GM21717 (cell line): ENCODE results near the gene PEAR1.

Source experiments
- ATAC-seq: cut with Tn5 transposase; IDR thresholded peaks from one replicate; pipeline ENCODE4 v1.9.1; 2021; ENCODE audit warnings: mild to moderate bottlenecking, moderate library complexity; ENCODE audit not compliant: unreplicated experiment

Gene PEAR1

DNA sequence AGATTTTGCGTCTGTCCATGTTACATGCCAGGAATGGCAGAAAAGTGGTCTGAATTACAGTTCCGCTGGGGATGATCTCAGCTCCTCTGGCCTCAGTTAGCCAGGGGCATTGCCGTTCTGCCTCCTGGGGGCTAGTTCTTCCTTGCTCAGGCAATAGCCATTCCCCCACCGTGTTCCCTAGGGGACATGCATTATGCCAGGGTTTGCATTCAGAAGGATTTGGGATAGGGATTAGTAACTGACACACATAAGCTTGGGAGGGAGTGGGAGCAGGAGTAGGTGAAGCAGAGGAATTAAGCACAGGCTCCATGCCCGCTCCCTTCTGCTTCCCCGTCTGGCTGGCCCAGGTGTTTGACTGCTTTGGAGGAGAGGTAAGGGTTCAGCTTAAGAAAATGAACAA lies 39.6 kb downstream of the PEAR1 start:
- ATAC-seq = no peak

- ATAC-seq = no peak
Measured at GRCh38 chr1:156935505-156936128, 42.1 kb downstream of the PEAR1 start.

GRCh38 chr1:156936191-156936590 lies 42.7 kb downstream of the PEAR1 start:
- no peak for ATAC-seq

GRCh38 chr1:156936721-156937220 lies 43.3 kb downstream of the PEAR1 start:
- ATAC-seq = no peak

DNA sequence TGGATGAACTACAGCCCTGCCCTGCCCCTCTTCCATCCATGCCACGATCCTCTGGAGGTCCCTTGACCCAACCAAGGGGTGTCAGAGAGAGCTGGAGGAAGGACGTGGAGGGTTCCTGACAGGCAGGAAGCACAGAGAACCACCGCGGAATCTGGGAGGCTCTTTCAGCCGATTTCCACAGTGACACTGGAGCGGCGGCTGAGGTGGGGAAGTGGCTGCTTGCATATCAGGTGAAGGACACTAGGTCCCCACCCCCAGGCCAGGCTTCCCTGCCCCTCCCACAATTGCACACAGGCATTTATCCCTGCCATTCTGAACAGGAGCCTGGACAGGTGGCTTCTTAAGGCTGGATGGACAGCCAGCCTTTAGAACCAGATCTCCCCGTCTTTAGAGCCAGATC lies 44.4 kb downstream of the PEAR1 start:
- no peak for ATAC-seq

- ATAC-seq = no peak
Measured at GRCh38 chr1:156938813-156939212, 45.3 kb downstream of the PEAR1 start.

- no peak for ATAC-seq
Measured at GRCh38 chr1:156939786-156940334, 46.3 kb downstream of the PEAR1 start.

GRCh38 chr1:156941675-156942074 lies 48.2 kb downstream of the PEAR1 start:
- no peak for ATAC-seq

DNA sequence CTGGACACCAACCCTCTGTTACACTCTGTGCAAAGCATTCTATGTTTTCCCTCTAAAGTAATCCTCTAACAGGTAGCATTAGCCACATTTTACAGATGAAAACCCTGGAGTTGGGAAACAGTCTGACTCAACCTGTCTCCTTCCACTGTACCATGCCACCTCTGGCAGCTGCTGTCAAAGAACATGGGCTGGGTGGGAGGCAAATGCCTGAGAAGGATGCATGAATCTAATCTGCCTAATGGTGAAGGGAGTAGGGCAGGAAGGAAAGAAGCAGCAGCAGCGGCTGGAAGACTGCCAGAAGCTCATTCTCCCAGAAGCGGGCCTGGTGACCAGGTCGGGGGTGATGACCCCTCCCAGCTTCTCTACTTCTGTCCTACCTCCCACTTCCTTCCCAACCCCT lies 48.7 kb downstream of the PEAR1 start:
- ATAC-seq = no peak

DNA sequence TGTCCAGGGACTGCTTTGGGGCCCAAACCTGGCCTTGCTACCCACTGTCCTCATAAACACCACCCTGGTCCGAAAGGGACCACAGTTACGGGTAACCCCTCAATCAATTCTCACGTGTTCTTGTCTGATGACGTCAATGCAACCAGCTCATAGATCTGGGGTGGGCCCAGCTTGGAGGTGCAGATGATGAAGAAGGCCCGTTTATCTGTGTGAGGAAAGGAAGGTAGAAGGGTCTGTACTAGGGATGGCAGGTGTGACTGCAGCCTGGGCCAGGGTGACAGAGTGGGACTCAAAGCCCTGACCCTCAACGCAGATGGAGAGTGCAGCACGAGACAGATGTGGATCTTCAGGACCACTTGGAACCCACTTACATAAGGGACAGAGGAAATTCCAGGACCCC lies 49.1 kb downstream of the PEAR1 start:
- no peak for ATAC-seq

- ATAC-seq = no peak
Measured at GRCh38 chr1:156943756-156944155, 50.2 kb downstream of the PEAR1 start.

- ATAC-seq = no peak
Measured at GRCh38 chr1:156944268-156944667, 50.8 kb downstream of the PEAR1 start.

DNA sequence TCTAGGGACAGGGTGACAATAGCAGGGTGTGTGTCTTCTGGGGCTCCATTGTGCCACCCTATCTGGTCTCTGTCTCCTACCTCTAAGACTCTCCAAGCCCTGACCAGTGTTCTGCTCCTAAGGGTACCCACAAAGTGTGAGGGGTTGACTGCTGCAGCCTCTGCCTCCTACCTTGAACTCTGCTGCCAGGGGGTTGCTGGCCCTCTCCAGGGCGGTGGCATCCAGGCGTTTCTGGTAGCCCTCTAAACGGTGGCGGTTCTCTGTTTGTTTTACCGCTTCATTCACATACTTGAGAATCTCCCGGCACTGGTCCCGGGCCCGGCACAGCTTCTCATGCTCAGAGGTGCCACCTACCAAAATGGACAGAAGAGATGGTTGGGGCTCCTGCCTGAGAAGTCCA lies 51.3 kb downstream of the PEAR1 start:
- no peak for ATAC-seq

GRCh38 chr1:156945881-156946661 lies 52.6 kb downstream of the PEAR1 start:
- no peak for ATAC-seq

GRCh38 chr1:156947127-156947526 lies 53.6 kb downstream of the PEAR1 start:
- no peak for ATAC-seq

- no peak for ATAC-seq
Measured at GRCh38 chr1:156947818-156948525, 54.5 kb downstream of the PEAR1 start.

GRCh38 chr1:156948708-156949107 lies 55.2 kb downstream of the PEAR1 start:
- ATAC-seq = no peak

GRCh38 chr1:156949127-156949526 lies 55.6 kb downstream of the PEAR1 start:
- ATAC-seq = no peak

DNA sequence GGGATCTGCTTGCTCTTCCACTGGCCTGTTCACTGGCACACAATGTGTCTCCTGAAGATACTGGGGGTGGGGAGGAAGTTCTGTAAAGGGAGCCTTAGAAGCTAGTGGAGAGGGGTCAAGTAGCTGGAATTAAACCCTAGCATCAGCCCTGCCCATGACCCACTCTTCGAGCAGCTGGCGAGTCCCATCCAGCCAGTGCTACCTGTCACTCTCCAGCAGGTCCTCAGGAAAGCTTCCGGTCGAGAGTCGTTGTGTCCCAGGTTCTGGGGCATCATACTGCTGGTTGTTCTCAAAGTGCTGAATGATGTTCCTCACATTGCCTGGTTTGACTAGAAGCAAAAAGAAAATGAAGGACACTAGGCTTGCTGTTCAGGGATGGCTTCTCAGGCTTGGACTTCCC lies 57.9 kb downstream of the PEAR1 start:
- no peak for ATAC-seq

DNA sequence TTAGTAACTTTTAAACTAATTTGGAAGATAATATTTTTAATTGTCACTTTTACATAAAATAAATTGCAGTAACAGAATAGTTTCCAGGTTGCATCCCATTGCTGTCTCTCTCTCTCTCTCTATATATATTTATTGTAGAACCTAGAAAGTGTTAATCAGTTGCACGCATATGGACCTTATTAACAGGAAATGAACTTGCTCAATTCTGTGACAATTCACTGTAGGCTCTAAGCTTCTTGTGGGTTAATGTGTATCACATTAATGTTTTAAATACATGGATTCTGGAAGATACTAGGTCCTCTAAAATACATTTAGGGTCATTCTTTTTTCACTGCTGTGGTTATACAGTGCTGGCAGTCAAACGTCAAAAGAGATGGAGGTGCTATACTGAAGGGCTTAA lies 60.1 kb downstream of the PEAR1 start:
- no peak for ATAC-seq

DNA sequence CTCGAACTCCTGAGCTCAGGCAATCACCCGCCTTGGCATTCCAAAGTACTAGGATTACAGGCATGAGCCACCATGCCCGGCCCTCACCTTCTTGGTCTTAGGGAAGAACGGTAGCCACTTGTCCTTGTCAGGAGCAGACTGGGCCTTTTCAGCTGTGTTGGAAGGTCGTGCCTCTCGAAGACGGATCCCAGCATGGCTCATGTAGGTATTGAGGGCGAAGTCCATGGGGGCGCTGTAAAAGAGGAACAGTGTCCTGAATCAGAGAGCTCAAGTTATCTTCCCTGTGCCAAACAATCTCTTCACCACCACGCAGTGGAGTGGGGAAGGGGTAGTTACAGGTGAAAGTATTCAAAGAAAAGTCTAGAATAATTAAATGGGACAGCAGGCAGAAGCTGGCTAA lies 62.8 kb downstream of the PEAR1 start:
- no peak for ATAC-seq

GRCh38 chr1:156957634-156958033 lies 64.1 kb downstream of the PEAR1 start:
- no peak for ATAC-seq
